Spinal cord (tissue), 10 donors: ENCODE measurements around the gene SERINC5. TPM values are rescaled to one million over a fixed set of nuclear protein-coding genes. Genes with fewer than 3 reads are reported as not detected.
A peak's percentile ranks its signal among the peaks of the same experiment; 100 is the strongest.
"Not testable (repeated sequence)": the region's sequence is repeated elsewhere in the genome, so short reads cannot be mapped to it uniquely, and the experiment has no call there.

ENCODE experiments used
- DNase-seq, 6 donors: peaks; one replicate each; pipeline versions ENCODE4 v3.0.0 to v3.0.0-alpha.2; 2013 to 2015; ENCODE audit warnings: low spot score in 6 of 6, low read depth in 4 of 6
- H3K27ac ChIP-seq: one replicate; pipeline ENCODE4 v1.5.1; 2013; ENCODE audit warnings: low read depth, low read length, control low read depth
- H3K27me3 ChIP-seq: one replicate; pipeline ENCODE4 v1.6.1; 2013; ENCODE audit warnings: low read length; ENCODE audit not compliant: control insufficient read depth, insufficient read depth
- H3K36me3 ChIP-seq: one replicate; pipeline ENCODE4 v1.6.1; 2013; ENCODE audit warnings: low read length; ENCODE audit not compliant: control insufficient read depth, insufficient read depth
- H3K4me1 ChIP-seq: one replicate; pipeline ENCODE4 v1.6.1; 2013; ENCODE audit warnings: low read length; ENCODE audit not compliant: control insufficient read depth, insufficient read depth
- H3K4me3 ChIP-seq: one replicate; pipeline ENCODE4 v1.5.1; 2013; ENCODE audit warnings: low read depth, low read length, control low read depth
- H3K9me3 ChIP-seq: one replicate; pipeline ENCODE4 v1.6.1; 2013; ENCODE audit warnings: low read length; ENCODE audit not compliant: control insufficient read depth, insufficient read depth
- WGBS: methylation state at CpG from one replicate; pipeline ENCODE4 v1.1.5; 2013; ENCODE audit warnings: missing lambda C conversion rate; ENCODE audit not compliant: insufficient coverage; 5-methylcytosine and 5-hydroxymethylcytosine counted together
- polyA plus RNA-seq, 2 donors: library from polyadenylated mRNA; unstranded; fragments of 120-200 nt; gene quantifications; one replicate each; pipeline ENCODE4 v1.2.1, GENCODE V29; 2013; ENCODE audit not compliant: insufficient read length in 2 of 2
- total RNA-seq, 2 donors: library from RNA; depleted of rRNA in 1 of 2; stranded (reverse); fragments of 120-200 nt in 1 of 2; fragments of >200 nt in 1 of 2; gene quantifications; one replicate each; pipeline versions ENCODE4 v1.2.3 to v1.2.4, GENCODE V29; 2013 to 2014
- donor health status: healthy.

SERINC5 gene
- total and polyA plus RNA-seq, 4 donors, result 43.2 to 67.5 (median 54.1) TPM

- H3K36me3 ChIP-seq, result no peaks in the 10 kb centered on the region
- H3K9me3 ChIP-seq, result no peaks in the 10 kb centered on the region
- WGBS, result 97% methylated on average over 4 of the region's 8 CpGs
- DNase-seq, result no peak
- no peaks in the 10 kb centered on the region for H3K27me3 ChIP-seq
- no peak overlapping the region for H3K27ac ChIP-seq
- H3K4me1 ChIP-seq, result peaks cover 3% of the 10 kb centered on the region
- no peak overlapping the region for H3K4me3 ChIP-seq
These were observed 163.3 kb downstream of the SERINC5 start for GRCh38 chr5:80092486-80093107.

- H3K4me1 ChIP-seq, H3K4me3 ChIP-seq, H3K36me3 ChIP-seq, H3K9me3 ChIP-seq, H3K27me3 ChIP-seq, H3K27ac ChIP-seq: not testable (repeated sequence)
- peak in 4 of 6 donors; percentile 38 to 90 (median 68) for DNase-seq
- 58% methylated on average over 4 of the region's 15 CpGs for WGBS
These were observed 164.1 kb downstream of the SERINC5 start for GRCh38 chr5:80091792-80092192.

DNA sequence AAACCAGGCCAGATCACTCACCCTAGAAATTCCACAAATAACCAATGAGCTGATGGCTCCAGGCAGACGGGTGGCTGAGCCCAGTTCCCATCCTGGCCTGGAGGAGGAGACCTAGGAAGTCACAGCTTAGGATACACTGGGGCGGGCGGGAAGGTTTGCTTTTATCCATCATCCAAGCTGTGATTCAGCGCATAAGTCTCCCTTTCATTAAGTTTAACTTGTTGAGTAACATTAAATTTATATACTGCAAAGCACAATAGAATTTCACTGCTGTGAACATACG lies 165.0 kb downstream of the SERINC5 start:
- H3K4me3 ChIP-seq, result no peak overlapping the region
- H3K27me3 ChIP-seq, result no peaks in the 10 kb centered on the region
- 67% methylated on average over 1 of the region's 5 CpGs for WGBS
- DNase-seq, result no peak
- no peaks in the 10 kb centered on the region for H3K9me3 ChIP-seq
- no peak overlapping the region for H3K27ac ChIP-seq
- no peaks in the 10 kb centered on the region for H3K36me3 ChIP-seq
- peaks cover 5% of the 10 kb centered on the region for H3K4me1 ChIP-seq

DNA sequence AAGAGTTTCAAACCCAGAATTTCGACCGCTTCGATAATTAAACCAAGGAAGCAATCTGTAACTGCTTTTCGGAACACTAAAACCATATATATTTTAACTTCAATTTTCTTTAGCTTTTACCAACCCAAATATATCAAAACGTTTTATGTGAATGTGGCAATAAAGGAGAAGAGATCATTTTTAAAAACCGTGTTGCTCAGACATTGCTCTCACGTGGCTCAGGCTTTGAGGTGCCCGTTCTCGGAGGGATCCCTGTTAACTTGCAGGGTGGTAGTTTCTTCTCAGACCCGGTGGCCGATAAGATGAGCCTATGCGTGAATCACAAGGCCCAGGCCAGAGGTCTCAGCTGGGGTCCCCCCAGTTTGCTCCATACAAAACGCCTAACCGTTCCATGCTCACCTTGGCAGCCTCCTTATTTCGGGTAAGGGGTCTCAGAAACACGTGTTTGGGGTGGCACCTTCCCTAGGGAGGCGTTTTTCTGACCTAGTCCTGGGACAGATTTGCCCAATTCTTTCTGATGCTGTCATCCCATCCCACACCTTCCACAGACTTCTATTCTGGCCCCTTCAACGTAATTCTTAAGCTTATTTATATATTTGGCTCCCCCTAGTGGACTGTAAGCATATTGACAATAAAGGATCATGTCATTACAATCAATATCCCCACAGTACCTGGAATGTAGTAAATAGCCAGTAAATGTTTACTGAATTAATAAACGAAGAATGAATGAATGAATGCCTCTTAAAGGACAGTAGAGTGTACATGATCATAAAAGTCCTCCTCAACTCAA lies 172.6 kb downstream of the SERINC5 start:
- peaks cover 4% of the 10 kb centered on the region for H3K36me3 ChIP-seq
- H3K27me3 ChIP-seq, result no peaks in the 10 kb centered on the region
- 52% methylated on average over 14 of the region's 19 CpGs for WGBS
- peak overlapping the region; percentile 53 for H3K27ac ChIP-seq
- H3K9me3 ChIP-seq, result no peaks in the 10 kb centered on the region
- peak; percentile 47 to 95 (median 62) for DNase-seq
- H3K4me3 ChIP-seq, result no peak overlapping the region
- H3K4me1 ChIP-seq, result peaks cover 20% of the 10 kb centered on the region

- H3K27ac ChIP-seq, result peak overlapping the region; percentile 53
- H3K9me3 ChIP-seq, result no peaks in the 10 kb centered on the region
- H3K4me3 ChIP-seq, result no peak overlapping the region
- peak; percentile 47 to 95 (median 70) for DNase-seq
- peaks cover 20% of the 10 kb centered on the region for H3K4me1 ChIP-seq
- no peaks in the 10 kb centered on the region for H3K27me3 ChIP-seq
- 2% methylated on average over 16 of the region's 16 CpGs for WGBS
- peaks cover 9% of the 10 kb centered on the region for H3K36me3 ChIP-seq
These were observed 173.1 kb downstream of the SERINC5 start for GRCh38 chr5:80082731-80083100.

GRCh38 chr5:80082281-80082680 lies 173.6 kb downstream of the SERINC5 start:
- Histone ChIP-seq H3K27ac (no peak overlapping the region), H3K4me1 (peaks cover 20% of the 10 kb centered on the region), H3K27me3 (no peaks in the 10 kb centered on the region), H3K9me3 (no peaks in the 10 kb centered on the region), H3K4me3 (no peak overlapping the region), H3K36me3 (peaks cover 10% of the 10 kb centered on the region)
- WGBS, result 76% methylated on average over 15 of the region's 15 CpGs
- peak in 1 of 6 donors; percentile 17 for DNase-seq

- Histone ChIP-seq H3K27me3 (no peaks in the 10 kb centered on the region), H3K36me3 (peaks cover 18% of the 10 kb centered on the region), H3K4me3 (no peak overlapping the region), H3K4me1 (peaks cover 15% of the 10 kb centered on the region), H3K9me3 (no peaks in the 10 kb centered on the region), H3K27ac (no peak overlapping the region)
- WGBS, result 100% methylated on average over 2 of the region's 4 CpGs
- DNase-seq, result no peak
These were observed 176.9 kb downstream of the SERINC5 start for GRCh38 chr5:80078921-80079320.

GRCh38 chr5:80077051-80077714 lies 178.7 kb downstream of the SERINC5 start:
- H3K36me3 ChIP-seq, result peaks cover 22% of the 10 kb centered on the region
- H3K4me3 ChIP-seq, result no peak overlapping the region
- H3K27me3 ChIP-seq, result no peaks in the 10 kb centered on the region
- H3K27ac ChIP-seq, result no peak overlapping the region
- H3K4me1 ChIP-seq, result peaks cover 3% of the 10 kb centered on the region
- DNase-seq, result no peak
- WGBS, result 100% methylated on average over 1 of the region's 3 CpGs
- no peaks in the 10 kb centered on the region for H3K9me3 ChIP-seq

DNA sequence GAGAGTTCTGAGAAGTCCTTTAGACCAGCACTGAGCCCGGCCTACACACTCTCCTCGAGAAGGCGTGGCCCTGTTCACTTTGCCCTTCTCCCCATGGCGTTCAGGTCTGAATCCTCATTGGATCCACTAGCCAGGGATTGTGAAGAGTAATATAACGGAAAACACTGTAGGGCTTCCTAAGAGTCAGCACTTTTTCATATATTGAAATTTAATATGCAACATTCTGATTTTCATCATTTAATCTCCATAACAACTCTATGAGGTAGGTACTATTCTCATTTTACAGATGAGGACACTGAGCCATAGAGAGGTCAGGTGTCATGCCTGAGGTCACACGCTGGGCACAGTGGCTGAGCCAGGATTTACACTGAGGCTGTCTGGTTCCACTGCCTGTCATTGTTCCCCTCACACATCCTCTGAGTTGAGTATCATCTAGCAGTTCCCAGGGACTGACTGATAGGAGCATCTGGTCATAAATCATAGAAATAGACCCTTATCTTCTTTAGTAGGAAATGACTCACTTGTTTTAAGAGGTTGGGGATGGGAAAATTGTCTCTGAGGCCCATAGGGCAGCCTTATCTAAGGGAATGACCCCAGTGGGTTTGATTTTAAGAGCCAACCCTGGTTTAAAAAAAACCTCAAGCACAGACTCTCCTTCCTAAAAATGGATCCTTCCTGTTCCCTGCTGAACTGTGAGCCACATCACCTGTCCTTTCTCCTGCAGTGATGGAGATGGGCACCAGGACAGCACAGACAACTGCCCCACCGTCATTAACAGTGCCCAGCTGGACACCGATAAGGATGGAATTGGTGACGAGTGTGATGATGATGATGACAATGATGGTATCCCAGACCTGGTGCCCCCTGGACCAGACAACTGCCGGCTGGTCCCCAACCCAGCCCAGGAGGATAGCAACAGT lies 179.5 kb downstream of the SERINC5 start:
- no peaks in the 10 kb centered on the region for H3K4me1 ChIP-seq
- H3K36me3 ChIP-seq, result peaks cover 24% of the 10 kb centered on the region
- H3K27me3 ChIP-seq, result no peaks in the 10 kb centered on the region
- no peak overlapping the region for H3K27ac ChIP-seq
- 92% methylated on average over 4 of the region's 10 CpGs for WGBS
- DNase-seq, result no peak
- no peak overlapping the region for H3K4me3 ChIP-seq
- H3K9me3 ChIP-seq, result no peaks in the 10 kb centered on the region
